ENCODE measurements around the gene ATG7.

Gene ATG7

DNA sequence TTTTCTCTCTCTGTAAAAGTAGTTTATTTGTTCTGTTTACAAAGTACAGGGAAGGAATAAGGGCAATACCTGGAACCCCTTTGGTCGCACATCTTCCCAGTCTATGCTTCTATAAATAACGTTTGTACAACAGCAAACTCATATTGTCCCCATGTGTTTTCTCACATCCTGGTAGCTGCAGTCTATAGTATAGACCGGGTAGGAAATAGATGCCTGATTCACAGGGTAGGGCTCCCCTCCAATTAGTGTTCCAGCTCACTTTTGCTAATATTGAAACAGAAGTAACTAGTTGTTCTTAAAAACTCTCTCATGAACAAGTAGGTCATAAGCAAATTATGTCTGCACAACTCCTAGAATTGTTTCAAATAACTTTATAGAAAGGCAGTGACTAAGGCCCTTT lies 17.7 kb downstream of the ATG7 start:
- peak overlapping the region; percentile 98 for H3K27ac ChIP-seq
- DNase-seq (ENCODE audit: low read depth, low spot score) = no peak

- peak overlapping the region; percentile 98 for H3K27ac ChIP-seq
Measured at GRCh38 chr3:11290743-11291680, 18.8 kb downstream of the ATG7 start.

GRCh38 chr3:11291808-11292207 lies 19.6 kb downstream of the ATG7 start:
- no peak overlapping the region for H3K27ac ChIP-seq
- no peak for DNase-seq (ENCODE audit: low read depth, low spot score)

More at GRCh38 chr3:11290743-11291680, 18.8 kb downstream of the ATG7 start:
- no peak for DNase-seq (ENCODE audit: low read depth, low spot score)

DNA sequence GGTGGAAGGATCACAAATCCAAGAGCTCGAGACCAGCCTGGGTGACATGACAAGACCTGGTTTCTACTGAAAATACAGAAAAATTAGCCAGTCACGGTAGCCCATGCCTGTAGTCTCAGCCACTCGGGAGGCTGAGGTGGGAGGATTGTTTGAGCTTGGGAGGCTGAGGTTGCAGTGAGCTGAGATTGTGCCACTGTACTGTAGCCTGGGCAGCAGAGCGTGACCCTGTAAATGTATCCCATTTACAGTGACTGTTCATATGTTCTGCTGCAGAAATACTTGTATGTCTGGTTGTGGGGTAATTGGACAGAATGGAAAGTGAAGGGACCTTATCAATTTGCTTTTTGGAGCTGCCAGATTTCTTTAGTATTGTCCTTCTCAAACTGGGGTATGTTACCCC lies 24.9 kb downstream of the ATG7 start:
- no peak overlapping the region for H3K27ac ChIP-seq
- no peak for DNase-seq (ENCODE audit: low read depth, low spot score)

DNA sequence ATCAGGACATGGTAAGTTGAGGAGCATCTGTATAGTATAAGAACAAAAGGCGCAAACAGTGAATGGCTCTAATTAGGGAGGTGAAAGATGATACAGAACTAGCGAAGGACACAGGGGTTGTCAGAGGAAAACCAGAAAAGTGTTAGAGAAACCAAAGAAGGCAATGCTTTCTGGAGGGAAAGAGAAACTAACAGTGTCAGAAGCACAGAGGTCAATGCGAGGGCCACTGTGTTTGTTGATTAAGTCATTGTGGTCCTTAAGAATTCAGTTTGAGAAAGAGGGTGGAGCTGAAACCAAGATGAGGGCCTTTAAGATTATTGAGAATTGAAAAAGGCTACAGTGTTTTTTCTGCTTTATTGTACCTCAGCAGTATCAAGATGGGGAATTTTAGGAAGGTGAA lies 28.8 kb downstream of the ATG7 start:
- no peak for DNase-seq (ENCODE audit: low read depth, low spot score)
- H3K27ac ChIP-seq = no peak overlapping the region

DNA sequence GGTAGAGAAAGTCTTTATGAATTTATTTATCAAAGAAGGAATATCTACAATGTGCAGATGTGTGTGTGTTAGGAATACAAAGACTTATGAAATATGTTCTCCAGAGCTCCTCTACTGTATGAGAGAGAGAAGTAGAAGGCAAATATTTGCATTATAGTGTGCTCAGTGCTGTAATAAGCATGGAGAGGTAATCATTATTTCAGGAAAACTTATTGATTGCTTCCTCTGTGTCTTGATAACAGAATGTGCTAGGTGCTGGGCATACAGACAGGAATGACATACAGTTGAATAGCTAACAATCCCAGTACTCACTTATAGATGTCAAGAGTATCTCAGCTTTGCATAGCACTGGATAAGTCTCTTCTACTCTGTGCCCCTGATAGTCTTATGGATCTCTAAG lies 30.2 kb downstream of the ATG7 start:
- no peak for DNase-seq (ENCODE audit: low read depth, low spot score)
- no peak overlapping the region for H3K27ac ChIP-seq

GRCh38 chr3:11304175-11304574 lies 32.0 kb downstream of the ATG7 start:
- no peak overlapping the region for H3K27ac ChIP-seq

DNA sequence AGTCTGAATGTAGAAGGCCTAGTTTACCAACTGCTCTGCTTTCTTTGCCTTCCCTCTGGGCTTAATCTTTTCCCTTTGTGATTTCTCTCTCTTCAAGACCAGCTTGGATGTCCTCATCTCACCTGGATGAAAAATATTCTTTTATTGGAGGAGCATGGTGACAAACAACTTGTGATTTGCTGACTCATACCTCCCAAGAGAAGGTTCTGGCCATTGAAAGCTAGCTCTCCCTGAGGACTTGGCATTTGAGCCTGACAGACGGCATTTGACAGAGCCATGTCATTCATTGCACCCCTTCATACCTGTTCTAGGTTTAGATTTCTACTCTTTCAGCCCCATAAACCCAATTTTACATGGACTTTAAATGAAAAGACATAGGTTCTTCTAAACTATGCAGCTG lies 33.3 kb downstream of the ATG7 start:
- H3K27ac ChIP-seq = peak overlapping the region; percentile 44
- no peak for DNase-seq (ENCODE audit: low read depth, low spot score)

More at GRCh38 chr3:11304175-11304574, 32.0 kb downstream of the ATG7 start:
- no peak for DNase-seq (ENCODE audit: low read depth, low spot score)

DNA sequence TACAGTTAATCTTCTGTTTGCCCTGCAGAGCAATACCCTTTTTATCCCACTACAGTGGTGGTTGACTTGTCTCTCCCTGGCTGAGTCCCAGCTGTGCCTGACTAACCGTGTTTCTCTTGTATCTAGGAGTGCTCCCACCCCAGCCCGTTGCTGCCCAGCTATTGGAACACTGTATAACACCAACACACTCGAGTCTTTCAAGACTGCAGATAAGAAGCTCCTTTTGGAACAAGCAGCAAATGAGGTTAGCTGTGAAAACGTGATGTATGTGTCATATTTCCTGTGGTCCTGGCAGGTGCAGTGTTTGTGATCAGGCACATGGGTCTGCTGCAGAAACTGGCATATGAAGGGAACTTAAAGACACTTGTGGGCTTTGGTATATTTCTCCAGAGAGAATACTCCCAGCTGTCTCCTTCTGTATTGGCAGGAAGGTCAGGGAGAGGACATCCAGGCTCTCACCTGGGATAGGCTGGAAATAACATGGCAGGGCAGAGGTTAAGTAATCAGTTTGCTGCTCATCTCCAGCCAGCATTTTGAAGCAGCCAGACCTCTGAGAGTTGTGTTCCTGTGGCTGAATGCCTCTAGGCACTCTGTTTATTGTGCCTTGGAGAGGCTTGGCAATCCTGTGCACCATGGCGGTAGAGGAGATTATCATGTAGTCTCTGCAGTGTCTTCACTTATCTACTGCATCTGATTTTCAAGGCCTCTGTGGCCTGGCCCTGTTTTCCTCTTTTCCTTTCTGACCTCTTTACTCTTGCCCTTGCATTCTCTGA lies 34.8 kb downstream of the ATG7 start:
- H3K27ac ChIP-seq = no peak overlapping the region
- no peak for DNase-seq (ENCODE audit: low read depth, low spot score)

DNA sequence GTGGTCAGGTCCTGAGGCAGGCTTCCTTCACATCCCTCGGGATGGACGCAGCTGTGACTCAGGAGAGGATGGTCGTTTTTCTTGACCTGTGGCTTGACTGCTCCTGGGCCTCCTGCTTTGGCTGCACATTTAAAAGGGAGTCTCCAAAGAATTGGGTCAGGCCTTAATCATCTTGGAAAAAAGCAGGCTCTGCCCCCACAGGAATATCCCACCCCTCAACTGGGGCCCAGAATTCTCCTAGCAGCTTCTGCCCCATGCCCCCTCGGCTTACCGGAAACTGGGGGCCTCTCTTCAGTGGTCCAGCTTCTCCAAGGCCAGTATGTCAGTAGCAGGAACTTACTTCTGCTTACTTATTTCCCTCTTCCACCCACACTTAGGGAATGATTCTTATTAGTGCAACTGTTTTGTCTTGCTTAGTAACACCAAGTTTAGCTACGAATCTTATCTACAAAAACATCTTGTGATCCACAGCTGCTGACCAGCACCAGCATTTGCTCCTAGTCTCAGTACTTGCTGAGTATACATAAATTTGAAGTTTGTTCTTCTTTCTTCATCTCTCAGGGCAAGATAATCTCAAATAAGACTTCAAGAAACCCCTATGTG lies 35.7 kb downstream of the ATG7 start:
- no peak for DNase-seq (ENCODE audit: low read depth, low spot score)
- H3K27ac ChIP-seq = no peak overlapping the region

- DNase-seq (ENCODE audit: low read depth, low spot score) = no peak
- H3K27ac ChIP-seq = no peak overlapping the region
Measured at GRCh38 chr3:11310258-11310657, 38.1 kb downstream of the ATG7 start.

DNA sequence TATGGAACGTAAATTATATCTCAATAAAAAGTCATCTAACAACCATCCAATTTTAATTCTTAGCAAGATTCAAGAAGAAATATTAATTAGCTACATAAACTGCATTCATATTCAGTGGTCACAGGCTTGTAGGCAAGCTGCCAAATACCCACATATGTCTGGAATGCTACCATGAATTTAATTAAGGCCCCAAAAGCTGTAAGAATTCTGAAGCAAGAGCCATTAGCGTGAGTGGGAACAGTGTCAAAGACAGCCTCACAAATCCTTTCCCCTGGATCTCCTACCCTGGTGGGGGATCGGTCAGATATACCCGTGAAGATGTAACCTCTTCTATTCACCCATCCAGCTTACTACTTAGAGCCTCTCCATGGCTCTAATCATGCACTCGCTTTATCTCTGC lies 40.0 kb downstream of the ATG7 start:
- no peak overlapping the region for H3K27ac ChIP-seq
- no peak for DNase-seq (ENCODE audit: low read depth, low spot score)

- H3K27ac ChIP-seq = no peak overlapping the region
- no peak for DNase-seq (ENCODE audit: low read depth, low spot score)
Measured at GRCh38 chr3:11317300-11317699, 45.1 kb downstream of the ATG7 start.

- no peak overlapping the region for H3K27ac ChIP-seq
- DNase-seq (ENCODE audit: low read depth, low spot score) = no peak
Measured at GRCh38 chr3:11322931-11323330, 50.7 kb downstream of the ATG7 start.

GRCh38 chr3:11323813-11324212 lies 51.6 kb downstream of the ATG7 start:
- H3K27ac ChIP-seq = no peak overlapping the region
- DNase-seq (ENCODE audit: low read depth, low spot score) = no peak

- no peak overlapping the region for H3K27ac ChIP-seq
- DNase-seq (ENCODE audit: low read depth, low spot score) = no peak
Measured at GRCh38 chr3:11327619-11328018, 55.4 kb downstream of the ATG7 start.

DNA sequence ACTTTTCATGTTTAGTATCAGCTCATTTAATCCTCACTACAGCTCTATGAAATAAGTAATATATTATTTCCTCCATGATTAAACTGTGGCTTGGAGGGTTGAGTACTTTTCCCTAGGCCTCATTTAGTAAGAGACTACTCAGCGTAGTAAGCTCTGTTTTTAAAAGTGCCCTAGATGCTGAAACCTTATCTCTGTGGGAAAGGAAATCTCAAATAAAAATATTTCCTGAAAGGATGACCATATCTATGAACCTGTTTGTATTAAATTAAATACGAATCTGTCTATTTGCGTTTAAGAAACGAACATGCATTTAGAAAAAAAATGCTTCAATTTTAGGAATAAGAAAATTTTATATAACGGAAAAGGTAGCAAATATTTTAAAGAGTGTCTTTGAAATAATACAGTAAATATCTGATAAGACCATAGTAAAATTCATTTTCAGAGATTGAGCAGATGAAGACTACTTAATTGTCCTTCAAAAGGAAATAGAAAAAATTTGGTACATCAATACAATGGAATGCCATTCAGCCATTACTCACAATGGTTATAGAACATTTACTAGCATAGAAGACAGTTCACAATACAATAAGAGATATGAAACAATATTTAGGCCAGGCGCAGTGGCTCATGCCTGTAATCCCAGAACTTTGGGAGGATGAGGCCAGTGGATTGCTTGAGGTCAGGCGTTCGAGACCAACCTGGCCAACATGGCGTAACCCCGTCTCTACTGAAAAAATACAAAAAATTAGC lies 56.2 kb downstream of the ATG7 start:
- DNase-seq (ENCODE audit: low read depth, low spot score) = no peak

GRCh38 chr3:11329777-11330176 lies 57.6 kb downstream of the ATG7 start:
- DNase-seq (ENCODE audit: low read depth, low spot score) = no peak
- H3K27ac ChIP-seq = no peak overlapping the region

More for the DNA sequence above, 56.2 kb downstream of the ATG7 start:
- no peak overlapping the region for H3K27ac ChIP-seq

DNA sequence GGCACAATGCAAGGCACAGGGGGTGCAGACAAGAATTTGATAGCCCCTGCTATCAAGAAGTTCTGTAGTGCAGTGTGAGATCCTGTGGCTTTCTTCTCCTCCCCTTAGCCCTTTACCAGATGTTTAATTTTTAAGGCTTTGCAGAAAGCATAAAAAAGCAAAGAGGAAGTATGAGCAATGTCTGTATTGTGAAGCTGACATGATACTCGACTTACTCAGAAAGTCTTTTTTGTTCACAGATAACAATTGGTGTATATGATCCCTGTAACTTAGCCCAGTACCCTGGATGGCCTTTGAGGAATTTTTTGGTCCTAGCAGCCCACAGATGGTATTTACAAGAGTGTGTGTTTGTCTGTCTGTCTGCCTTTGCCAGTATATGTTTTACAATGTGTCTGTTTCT lies 58.9 kb downstream of the ATG7 start:
- peak overlapping the region; percentile 34 for H3K27ac ChIP-seq

GRCh38 chr3:11335056-11335608 lies 62.9 kb downstream of the ATG7 start:
- no peak overlapping the region for H3K27ac ChIP-seq
- peak; percentile 16 for DNase-seq (ENCODE audit: low read depth, low spot score)

More for the DNA sequence above, 58.9 kb downstream of the ATG7 start:
- no peak for DNase-seq (ENCODE audit: low read depth, low spot score)
